AG09309 (cell line): Measurements from ENCODE around the gene PC.

Experiments used
- DNase-seq: peaks from one replicate; pipeline ENCODE4 v3.0.0-alpha.2; 2010; ENCODE audit warnings: low read depth
- H3K4me3 ChIP-seq: 2 replicates; pipeline ENCODE4 v1.5.1; 2011; ENCODE audit warnings: mild to moderate bottlenecking, low read depth, low read length, moderate library complexity; ENCODE audit not compliant: control insufficient read depth
- TF ChIP-seq, protein P1 (sequence below): IDR thresholded peaks from 2 replicates; pipeline ENCODE4 v1.5.1; 2011; ENCODE audit warnings: mild to moderate bottlenecking, low read depth, low read length, inconsistent platforms; ENCODE audit not compliant: insufficient read depth, control insufficient read depth; ENCODE audit errors: missing control alignments

Gene PC

DNA sequence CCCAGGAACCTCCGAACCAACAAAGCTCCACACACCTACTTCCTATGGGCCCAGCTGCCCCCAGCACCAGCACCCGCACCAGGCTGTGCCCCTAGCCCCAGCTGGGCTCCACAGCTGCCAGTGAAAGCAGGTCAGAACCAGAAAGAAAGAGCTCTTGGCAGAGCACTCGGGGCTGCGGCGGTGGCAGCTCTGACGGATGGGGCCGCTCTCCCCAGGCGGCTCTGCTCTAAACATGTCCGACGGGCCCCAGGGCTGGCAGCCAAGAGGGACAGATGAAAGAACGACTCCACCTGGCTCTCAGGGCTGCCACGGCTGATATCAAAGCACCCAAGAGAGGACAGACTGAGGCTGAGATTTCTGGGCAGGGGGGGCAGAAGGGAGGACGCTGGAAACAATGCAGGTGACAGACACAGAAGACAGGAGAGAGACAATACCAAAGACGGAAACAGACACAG is 75.6 kb downstream of the PC start:
- no peak overlapping the region for H3K4me3 ChIP-seq
- no peak for DNase-seq
- TF ChIP-seq, protein P1, sequence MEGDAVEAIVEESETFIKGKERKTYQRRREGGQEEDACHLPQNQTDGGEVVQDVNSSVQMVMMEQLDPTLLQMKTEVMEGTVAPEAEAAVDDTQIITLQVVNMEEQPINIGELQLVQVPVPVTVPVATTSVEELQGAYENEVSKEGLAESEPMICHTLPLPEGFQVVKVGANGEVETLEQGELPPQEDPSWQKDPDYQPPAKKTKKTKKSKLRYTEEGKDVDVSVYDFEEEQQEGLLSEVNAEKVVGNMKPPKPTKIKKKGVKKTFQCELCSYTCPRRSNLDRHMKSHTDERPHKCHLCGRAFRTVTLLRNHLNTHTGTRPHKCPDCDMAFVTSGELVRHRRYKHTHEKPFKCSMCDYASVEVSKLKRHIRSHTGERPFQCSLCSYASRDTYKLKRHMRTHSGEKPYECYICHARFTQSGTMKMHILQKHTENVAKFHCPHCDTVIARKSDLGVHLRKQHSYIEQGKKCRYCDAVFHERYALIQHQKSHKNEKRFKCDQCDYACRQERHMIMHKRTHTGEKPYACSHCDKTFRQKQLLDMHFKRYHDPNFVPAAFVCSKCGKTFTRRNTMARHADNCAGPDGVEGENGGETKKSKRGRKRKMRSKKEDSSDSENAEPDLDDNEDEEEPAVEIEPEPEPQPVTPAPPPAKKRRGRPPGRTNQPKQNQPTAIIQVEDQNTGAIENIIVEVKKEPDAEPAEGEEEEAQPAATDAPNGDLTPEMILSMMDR = no peak

DNA sequence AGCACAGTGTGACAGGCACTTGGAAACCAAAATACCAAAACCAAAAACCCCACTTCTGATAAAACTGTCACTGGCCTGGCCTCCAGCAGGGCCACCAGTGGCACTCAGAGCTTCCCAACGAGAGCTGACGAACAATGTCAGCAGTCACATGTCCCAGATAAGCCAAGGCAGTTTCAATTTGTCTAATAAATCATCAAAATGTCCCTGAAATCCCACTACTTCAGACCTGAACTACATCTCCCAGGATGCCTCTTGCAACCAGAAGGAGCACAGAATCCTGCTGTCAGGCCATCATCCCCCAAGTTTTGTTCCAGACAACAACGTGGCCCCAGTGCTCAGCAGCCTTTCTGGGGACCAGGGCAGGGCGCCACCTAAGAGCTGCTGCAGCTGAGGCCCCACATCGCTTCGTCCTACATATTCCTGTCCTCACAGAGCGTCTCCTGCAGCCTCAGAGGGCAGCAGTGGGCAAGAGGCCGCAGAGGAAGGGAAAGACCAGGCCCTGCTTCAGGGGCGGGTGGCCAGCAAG is 76.2 kb downstream of the PC start:
- no peak overlapping the region for H3K4me3 ChIP-seq
- TF ChIP-seq, protein P1 = no peak
- no peak for DNase-seq

DNA sequence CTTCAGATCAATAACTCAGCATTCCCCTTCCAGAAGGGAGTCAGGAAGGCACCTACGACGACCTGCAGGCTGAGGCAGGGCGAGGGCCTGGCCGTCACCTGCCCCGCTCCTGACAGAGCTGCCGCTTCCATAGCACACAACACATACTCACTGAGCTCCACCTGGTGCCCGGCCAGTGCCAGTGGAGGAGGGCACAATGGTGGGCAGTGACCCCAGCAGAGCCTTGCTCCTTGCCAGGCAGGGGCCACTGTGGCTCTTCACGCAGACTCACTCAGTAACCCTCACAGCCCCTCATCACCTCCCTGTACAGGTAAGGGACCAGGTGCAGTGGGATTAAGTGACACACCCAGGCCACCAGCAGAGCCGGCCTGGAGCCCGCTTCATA is 76.7 kb downstream of the PC start:
- no peak for DNase-seq
- TF ChIP-seq, protein P1 = no peak
- no peak overlapping the region for H3K4me3 ChIP-seq

DNA sequence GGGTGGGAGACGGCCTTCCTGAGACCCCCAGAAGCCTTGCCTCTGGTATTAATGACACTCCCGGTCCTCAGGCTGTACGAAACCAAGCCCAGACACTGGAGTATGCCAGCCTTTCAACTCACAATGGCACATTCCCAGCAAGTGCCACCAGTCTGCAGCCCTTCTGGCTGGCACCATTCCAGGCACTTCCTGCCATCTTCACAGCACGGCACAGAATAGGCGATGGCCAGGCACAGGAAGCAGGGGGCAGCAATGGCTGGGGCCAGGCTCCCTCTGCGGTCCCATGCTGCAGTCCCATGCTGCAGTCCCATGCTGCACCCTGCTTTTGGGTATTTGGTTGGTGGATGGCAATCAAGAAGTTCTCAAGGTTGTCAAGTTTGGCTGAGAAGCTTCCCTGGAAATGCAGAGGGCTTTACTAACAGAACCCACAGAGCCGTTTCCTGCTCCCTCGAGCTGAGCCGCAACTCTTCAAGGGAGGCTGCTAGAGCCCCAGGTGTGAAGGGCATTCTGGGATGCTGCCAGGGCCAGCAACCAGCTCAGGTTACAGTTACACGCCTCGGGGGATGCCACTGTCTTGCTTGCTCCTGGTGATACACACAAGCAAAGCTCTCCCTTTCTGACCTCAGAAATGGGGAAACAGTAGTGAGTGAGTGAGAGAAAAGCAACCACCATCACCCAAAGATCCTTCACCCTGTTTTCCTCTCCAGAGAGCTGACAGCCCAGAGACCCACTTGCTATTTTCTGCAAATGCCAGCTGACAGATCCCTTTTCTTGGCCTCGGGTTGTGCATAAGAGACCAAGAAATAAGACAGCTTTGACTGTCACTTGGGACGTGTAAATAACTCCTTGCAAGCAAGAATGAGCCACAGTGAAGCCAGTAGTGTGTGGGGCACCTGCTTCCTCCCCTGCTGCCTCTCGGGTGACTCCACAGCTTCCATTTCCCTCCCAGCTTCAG is 77.4 kb downstream of the PC start:
- no peak for DNase-seq
- TF ChIP-seq, protein P1 = no peak

DNA sequence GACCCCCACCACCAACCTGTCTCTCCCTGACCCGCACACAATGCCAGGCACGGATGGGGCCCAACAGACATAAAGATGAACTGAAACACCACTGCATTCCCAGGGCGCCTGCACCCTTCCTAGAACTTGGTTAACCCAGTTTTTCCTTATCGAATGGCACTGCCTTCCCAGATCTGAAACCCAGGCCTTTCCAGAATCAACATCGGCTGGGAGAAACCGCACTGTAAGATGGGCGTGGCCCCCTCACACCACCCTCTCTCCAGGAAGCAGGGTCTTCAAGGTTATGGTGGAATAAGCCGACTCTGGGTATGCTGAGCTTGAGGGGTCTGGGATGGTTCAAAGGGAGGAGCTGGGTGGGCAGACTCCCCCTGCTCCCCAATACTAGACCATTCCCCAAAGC is 78.2 kb downstream of the PC start:
- TF ChIP-seq, protein P1 = no peak
- DNase-seq = no peak
- no peak overlapping the region for H3K4me3 ChIP-seq

More for the DNA sequence above, 77.4 kb downstream of the PC start:
- H3K4me3 ChIP-seq = no peak overlapping the region

DNA sequence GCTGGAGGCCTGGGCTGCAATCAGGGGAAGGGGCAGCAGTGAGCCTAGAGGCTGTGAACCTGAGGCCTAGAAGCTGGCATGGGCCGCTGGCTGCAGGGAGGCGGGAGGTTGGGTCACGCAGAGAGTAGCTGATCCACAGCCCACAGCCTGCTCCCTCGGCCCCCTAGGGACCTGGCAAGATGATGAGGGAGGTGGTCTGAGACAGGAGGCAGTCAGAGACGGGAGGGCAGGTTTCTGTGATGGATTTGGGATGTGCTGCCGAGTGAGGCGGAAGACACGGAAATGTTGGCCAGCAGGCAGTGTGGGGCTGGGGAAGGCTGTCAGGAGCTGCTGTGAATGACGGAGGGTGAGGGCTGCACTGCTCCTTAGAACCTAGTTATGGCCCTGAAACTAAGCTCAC is 78.6 kb downstream of the PC start:
- TF ChIP-seq, protein P1 = no peak
- DNase-seq = no peak

More for the DNA sequence above, 78.6 kb downstream of the PC start:
- no peak overlapping the region for H3K4me3 ChIP-seq
